Testis (tissue), 3 donors: ENCODE measurements around the gene HAO2. TPM values are rescaled to one million over a fixed set of nuclear protein-coding genes. Genes with fewer than 3 reads are reported as not detected.

Experiments used
- DNase-seq: peaks from one replicate; pipeline ENCODE4 v3.0.0-alpha.2; 2019
- H3K27ac ChIP-seq, 2 donors: fragments of 200-600 bp; sonication (generic); one replicate each; pipeline ENCODE4 v1.5.1; 2019
- H3K27me3 ChIP-seq: fragments of 200-600 bp; sonication (generic); one replicate; pipeline ENCODE4 v1.5.1; 2019
- H3K36me3 ChIP-seq: fragments of 200-600 bp; sonication (generic); one replicate; pipeline ENCODE4 v1.5.1; 2017; ENCODE audit warnings: low read depth; ENCODE audit errors: missing control alignments
- H3K4me1 ChIP-seq: fragments of 200-600 bp; sonication (generic); one replicate; pipeline ENCODE4 v1.5.1; 2019
- H3K4me3 ChIP-seq, 2 donors: fragments of 200-600 bp; sonication (generic); one replicate each; pipeline ENCODE4 v1.5.1; 2017 to 2019
- H3K9me3 ChIP-seq: fragments of 200-600 bp; sonication (generic); one replicate; pipeline ENCODE4 v1.5.1; 2017
- POLR2A ChIP-seq: fragments of 450-650 bp; IDR thresholded peaks from one replicate; pipeline ENCODE4 v1.6.1; 2017; ENCODE audit warnings: antibody characterized with exemption, mild to moderate bottlenecking, moderate library complexity
- WGBS, 2 donors: methylation state at CpG; one replicate each; pipeline ENCODE4 v1.1.5; 2018; 5-methylcytosine and 5-hydroxymethylcytosine counted together
- intact Hi-C: fragments of 100-400 bp; cut with DNase I; formaldehyde crosslinking; loops from one replicate; pipeline ENCODE4 v1.15.1; 2023; ENCODE audit warnings: low total_unique reads
- polyA plus RNA-seq: library from polyadenylated mRNA; stranded (reverse); fragments of 350-450 nt; fragmentation: Illumina TruSeq; extraction: RNeasy Lipid Tissue Mini Kit (QIAGEN cat#74804); gene quantifications from one replicate; pipeline ENCODE4 v1.2.3, GENCODE V29; 2014; ENCODE audit warnings: low read depth, low replicate concordance; ENCODE audit not compliant: insufficient read depth
- small RNA-seq, 2 donors: library from RNA; depleted of rRNA; stranded (forward); fragments of <200 nt; gene quantifications; one replicate each; pipeline ENCODE3, GENCODE V24; 2016
- total RNA-seq, 2 donors: library from RNA; depleted of rRNA; stranded (reverse); fragments of >200 nt; gene quantifications; one replicate each; pipeline ENCODE4 v1.2.3, GENCODE V29; 2016
- TF ChIP-seq, protein P1 (sequence below), 3 experiments: fragments of 450-650 bp in 2 of 3; fragments of 200-600 bp in 1 of 3; sonication (generic) in 1 of 3; IDR thresholded peaks; one replicate each; pipeline ENCODE4 v1.5.1; 2016 to 2019; ENCODE audit warnings: antibody characterized with exemption in 3 of 3, mild to moderate bottlenecking in 2 of 3, moderate library complexity in 1 of 3

HAO2 gene
- total and polyA plus RNA-seq, 3 donors from 2014 or later, result not detected

DNA sequence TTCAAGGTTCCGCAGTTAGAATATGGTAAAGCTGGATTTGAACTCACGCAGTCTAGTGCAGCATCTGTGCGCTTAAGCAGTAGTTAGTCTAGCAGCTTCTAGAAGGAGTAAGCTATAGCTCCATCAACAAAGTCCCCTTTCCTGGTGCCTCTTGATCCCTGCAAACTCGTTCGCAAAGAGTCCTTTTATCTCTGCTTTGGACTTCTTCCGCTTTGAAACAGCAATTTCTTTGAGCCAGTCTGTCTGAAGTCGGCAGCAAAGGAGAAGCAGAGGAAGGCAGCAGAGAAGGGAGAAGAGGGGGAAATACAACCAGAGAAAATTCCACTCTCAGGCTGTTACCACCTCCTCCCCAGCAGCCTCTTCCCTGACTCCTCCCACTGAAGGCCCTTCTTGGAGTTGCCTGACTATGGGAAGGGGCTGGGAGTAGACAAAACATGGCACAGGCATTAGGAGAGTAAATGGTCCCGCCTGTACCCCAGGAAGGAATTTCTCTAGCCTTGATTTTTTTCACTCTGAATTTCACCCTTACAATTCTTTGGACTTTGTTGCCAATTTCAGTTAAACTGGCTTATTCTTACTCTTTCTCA, 72.2 kb downstream of the HAO2 start:
- no peak for DNase-seq
- Histone ChIP-seq H3K27ac (no peak overlapping the region), H3K9me3 (no peaks in the 10 kb centered on the region), H3K4me3 (no peak overlapping the region), H3K36me3 (no peaks in the 10 kb centered on the region), H3K4me1 (no peaks in the 10 kb centered on the region), H3K27me3 (no peaks in the 10 kb centered on the region)
- TF ChIP-seq, protein P1, sequence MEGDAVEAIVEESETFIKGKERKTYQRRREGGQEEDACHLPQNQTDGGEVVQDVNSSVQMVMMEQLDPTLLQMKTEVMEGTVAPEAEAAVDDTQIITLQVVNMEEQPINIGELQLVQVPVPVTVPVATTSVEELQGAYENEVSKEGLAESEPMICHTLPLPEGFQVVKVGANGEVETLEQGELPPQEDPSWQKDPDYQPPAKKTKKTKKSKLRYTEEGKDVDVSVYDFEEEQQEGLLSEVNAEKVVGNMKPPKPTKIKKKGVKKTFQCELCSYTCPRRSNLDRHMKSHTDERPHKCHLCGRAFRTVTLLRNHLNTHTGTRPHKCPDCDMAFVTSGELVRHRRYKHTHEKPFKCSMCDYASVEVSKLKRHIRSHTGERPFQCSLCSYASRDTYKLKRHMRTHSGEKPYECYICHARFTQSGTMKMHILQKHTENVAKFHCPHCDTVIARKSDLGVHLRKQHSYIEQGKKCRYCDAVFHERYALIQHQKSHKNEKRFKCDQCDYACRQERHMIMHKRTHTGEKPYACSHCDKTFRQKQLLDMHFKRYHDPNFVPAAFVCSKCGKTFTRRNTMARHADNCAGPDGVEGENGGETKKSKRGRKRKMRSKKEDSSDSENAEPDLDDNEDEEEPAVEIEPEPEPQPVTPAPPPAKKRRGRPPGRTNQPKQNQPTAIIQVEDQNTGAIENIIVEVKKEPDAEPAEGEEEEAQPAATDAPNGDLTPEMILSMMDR (IDR thresholded peaks at IDR 0.05), result no peak
- TF ChIP-seq POLR2A, result no peak
- intact Hi-C loops, result no loop called here
- 56 to 59% methylated on average over 8 of the region's 8 CpGs for WGBS, 2 donors

DNA sequence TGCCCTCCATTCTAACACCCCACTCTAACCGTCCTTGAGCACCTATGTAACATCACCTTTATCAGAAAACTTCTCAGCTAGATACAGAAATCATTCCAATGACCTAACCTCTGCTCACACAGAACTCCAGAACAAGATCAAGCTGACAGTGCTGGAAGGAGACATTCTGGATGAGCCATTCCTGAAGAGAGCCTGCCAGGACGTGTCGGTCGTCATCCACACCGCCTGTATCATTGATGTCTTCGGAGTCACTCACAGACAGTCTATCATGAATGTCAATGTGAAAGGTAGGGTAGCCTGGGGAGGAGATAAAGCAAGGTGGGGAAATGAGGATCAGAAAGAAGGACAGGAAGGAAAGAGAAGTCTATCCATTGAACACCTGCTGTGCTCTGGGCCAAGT, 74.2 kb downstream of the HAO2 start:
- intact Hi-C loops, result no loop called here
- H3K9me3 ChIP-seq, result no peaks in the 10 kb centered on the region

More for the DNA sequence above, 74.2 kb downstream of the HAO2 start:
- no peaks in the 10 kb centered on the region for H3K27me3 ChIP-seq
- H3K4me3 ChIP-seq, result no peak overlapping the region
- DNase-seq, result no peak
- H3K27ac ChIP-seq, result no peak overlapping the region
- no peaks in the 10 kb centered on the region for H3K36me3 ChIP-seq
- no peaks in the 10 kb centered on the region for H3K4me1 ChIP-seq
- WGBS, 2 donors, result 89 to 96% methylated on average over 4 to 6 of the region's 6 CpGs
- TF ChIP-seq, protein P1 (IDR thresholded peaks at IDR 0.05), result no peak
- TF ChIP-seq POLR2A, result no peak

Small RNAs within 50 kb of the gene (small RNA-seq; reads per million reads assigned to genes)
- gene RNU1-75P, result 0 reads per million in 2 donors

Other genes with a start within 250 kb of the HAO2 start
- 10 to 100 TPM; 16.8 to 20.2 TPM for gene WARS2, start 228.1 kb upstream of the HAO2 start, total RNA-seq
- gene WARS2, start 228.1 kb upstream of the HAO2 start, polyA plus RNA-seq, result 28.2 TPM
- gene HSD3B2, start 46.4 kb downstream of the HAO2 start, total RNA-seq, result under 1 TPM; 0.19 to 0.63 TPM
- 3.1 TPM for gene HSD3B2, start 46.4 kb downstream of the HAO2 start, polyA plus RNA-seq
- under 1 TPM in 1 of 2 donors, not detected in 1; 0.24 TPM for gene HSD3B1, start 138.4 kb downstream of the HAO2 start, total RNA-seq
- gene HSD3B1, start 138.4 kb downstream of the HAO2 start, polyA plus RNA-seq, result not detected